Calu3 (cell line): Measurements from ENCODE around the gene SSBP2. TPM values are rescaled to one million over a fixed set of nuclear protein-coding genes. Genes with fewer than 3 reads are reported as not detected.

Source experiments
- BruUV-seq: library from RNA; stranded (reverse); fragments of 400-500 nt; replicated peaks from 2 replicates; lab custom pipeline; 2021; lab: Mats Ljungman, UMichigan
- CTCF ChIA-PET: fragments of 300-600 bp; sonication (Branson Sonifier 250); formaldehyde crosslinking; loops from one replicate; lab custom pipeline; 2022; ENCODE audit warnings: antibody characterized with exemption; lab: Charles Lee
- DNase-seq: peaks from one replicate; pipeline ENCODE4 v3.0.0; 2022
- H3K27ac Mint-ChIP-seq: one replicate; pipeline ENCODE4 v1.8.0; 2022; ENCODE audit warnings: mixed read lengths; ENCODE audit not compliant: unreplicated experiment
- H3K27me3 Mint-ChIP-seq: one replicate; pipeline ENCODE4 v1.8.0; 2022; ENCODE audit warnings: mixed read lengths; ENCODE audit not compliant: unreplicated experiment
- H3K36me3 Mint-ChIP-seq: one replicate; pipeline ENCODE4 v1.8.0; 2022; ENCODE audit warnings: mild to moderate bottlenecking, moderate library complexity, mixed read lengths; ENCODE audit not compliant: insufficient read depth, unreplicated experiment
- H3K4me1 Mint-ChIP-seq: one replicate; pipeline ENCODE4 v1.8.0; 2022; ENCODE audit warnings: mild to moderate bottlenecking, low read depth, mixed read lengths; ENCODE audit not compliant: unreplicated experiment
- H3K4me3 Mint-ChIP-seq: one replicate; pipeline ENCODE4 v1.8.0; 2022; ENCODE audit warnings: mild to moderate bottlenecking, low read depth, moderate library complexity, mixed read lengths; ENCODE audit not compliant: unreplicated experiment
- H3K9me3 Mint-ChIP-seq: one replicate; pipeline ENCODE4 v1.8.0; 2022; ENCODE audit warnings: low read depth, mixed read lengths; ENCODE audit not compliant: unreplicated experiment
- intact Hi-C: fragments of 100-400 bp; cut with micrococcal nuclease; formaldehyde crosslinking; loops from one replicate; pipeline ENCODE4 v1.10.0; 2022; ENCODE audit not compliant: unreplicated experiment
- total RNA-seq: library from RNA; stranded (reverse); gene quantifications from 2 replicates; pipeline ENCODE4 v1.2.3, GENCODE V29; 2022
- TF ChIP-seq, protein P1 (sequence below): fragments of 200-600 bp; IDR thresholded peaks from one replicate; pipeline ENCODE4 v1.8.0; 2022; ENCODE audit warnings: antibody characterized with exemption; ENCODE audit not compliant: unreplicated experiment

SSBP2 gene
- total RNA-seq, 1 experiment from 2014 or later: 18.9 TPM

DNA sequence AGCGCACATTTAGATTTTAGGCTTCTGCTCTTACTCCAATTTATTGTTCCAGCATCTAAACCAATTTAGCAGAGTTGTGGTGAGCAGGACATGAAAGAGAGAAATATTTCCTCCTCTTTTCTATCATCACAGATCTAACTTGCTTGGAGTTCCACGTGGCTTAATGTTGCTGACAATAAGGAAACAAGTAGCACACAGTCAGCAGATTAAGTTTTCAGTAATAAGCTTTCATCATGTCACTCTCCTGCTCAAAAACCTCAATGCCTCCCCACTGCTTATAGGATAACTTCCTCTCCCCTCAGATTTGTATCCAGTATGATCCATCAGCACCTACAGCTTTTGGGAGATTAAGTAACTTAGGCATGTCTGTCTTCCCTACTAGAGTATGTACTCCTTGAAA lies 10.4 kb upstream of the SSBP2 start:
- Mint-ChIP-seq H3K27ac (no peak overlapping the region), H3K4me3 (no peak overlapping the region), H3K9me3 (peaks cover 2% of the 10 kb centered on the region), H3K4me1 (peaks cover 11% of the 10 kb centered on the region), H3K36me3 (no peaks in the 10 kb centered on the region), H3K27me3 (no peaks in the 10 kb centered on the region)
- no peak for DNase-seq
- intact Hi-C loops: no loop called here
- TF ChIP-seq, protein P1, sequence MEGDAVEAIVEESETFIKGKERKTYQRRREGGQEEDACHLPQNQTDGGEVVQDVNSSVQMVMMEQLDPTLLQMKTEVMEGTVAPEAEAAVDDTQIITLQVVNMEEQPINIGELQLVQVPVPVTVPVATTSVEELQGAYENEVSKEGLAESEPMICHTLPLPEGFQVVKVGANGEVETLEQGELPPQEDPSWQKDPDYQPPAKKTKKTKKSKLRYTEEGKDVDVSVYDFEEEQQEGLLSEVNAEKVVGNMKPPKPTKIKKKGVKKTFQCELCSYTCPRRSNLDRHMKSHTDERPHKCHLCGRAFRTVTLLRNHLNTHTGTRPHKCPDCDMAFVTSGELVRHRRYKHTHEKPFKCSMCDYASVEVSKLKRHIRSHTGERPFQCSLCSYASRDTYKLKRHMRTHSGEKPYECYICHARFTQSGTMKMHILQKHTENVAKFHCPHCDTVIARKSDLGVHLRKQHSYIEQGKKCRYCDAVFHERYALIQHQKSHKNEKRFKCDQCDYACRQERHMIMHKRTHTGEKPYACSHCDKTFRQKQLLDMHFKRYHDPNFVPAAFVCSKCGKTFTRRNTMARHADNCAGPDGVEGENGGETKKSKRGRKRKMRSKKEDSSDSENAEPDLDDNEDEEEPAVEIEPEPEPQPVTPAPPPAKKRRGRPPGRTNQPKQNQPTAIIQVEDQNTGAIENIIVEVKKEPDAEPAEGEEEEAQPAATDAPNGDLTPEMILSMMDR: no peak
- BruUV-seq: no TSS peak
- CTCF ChIA-PET: interaction anchor here (0.5 to 1.6 kb wide), 4 partner anchors 11 to 371 kb away, joined by 3 to 8 read pairs (median 4); no protein-coding TSS in a partner anchor

DNA sequence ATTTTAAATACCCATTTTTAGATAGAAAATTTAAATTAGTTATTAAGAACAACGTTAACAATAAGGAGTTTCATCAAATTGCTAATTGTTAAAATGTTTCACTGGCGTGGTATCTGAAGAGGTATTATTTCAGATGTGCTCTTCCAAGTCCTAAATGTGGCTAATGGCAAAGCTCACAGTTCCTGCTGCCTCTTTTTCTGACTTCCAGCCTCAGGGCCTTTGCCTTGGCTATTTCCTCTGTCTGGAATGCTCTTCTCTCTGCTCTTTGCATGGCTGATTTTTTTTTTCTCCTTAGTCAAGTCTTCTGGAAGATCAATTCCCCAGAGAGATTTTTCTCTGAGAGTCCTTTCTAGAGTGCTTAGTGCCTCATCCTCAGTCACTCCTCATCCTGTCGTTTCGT lies 9.6 kb upstream of the SSBP2 start:
- no peak overlapping the region for H3K27ac Mint-ChIP-seq
- H3K4me3 Mint-ChIP-seq: no peak overlapping the region
- DNase-seq: no peak
- no peaks in the 10 kb centered on the region for H3K27me3 Mint-ChIP-seq
- BruUV-seq: no TSS peak
- H3K36me3 Mint-ChIP-seq: no peaks in the 10 kb centered on the region
- intact Hi-C loops: no loop called here
- peaks cover 2% of the 10 kb centered on the region for H3K9me3 Mint-ChIP-seq
- TF ChIP-seq, protein P1: no peak
- H3K4me1 Mint-ChIP-seq: peaks cover 19% of the 10 kb centered on the region
- CTCF ChIA-PET: no interaction called here

DNA sequence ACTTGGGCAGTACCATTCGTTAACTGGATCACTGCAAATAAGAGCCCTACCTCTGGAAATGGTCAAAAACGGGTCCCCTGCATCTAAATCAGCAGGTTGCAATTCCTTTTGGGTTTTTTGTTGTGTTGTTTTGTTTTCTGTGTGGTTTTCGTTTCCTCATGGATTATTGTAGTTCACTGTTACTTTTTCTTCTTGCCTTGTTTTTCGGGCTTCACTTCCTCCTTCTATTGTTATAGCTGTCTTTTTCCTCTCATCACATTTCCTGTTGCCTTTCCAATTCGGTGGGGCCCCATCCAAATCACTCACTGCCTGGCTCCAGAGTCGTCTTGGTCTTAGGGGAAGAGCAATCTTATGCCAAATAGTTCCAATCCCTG lies 8.7 kb upstream of the SSBP2 start:
- no peaks in the 10 kb centered on the region for H3K36me3 Mint-ChIP-seq
- no TSS peak for BruUV-seq
- no peak for DNase-seq
- H3K4me1 Mint-ChIP-seq: peaks cover 28% of the 10 kb centered on the region
- H3K27me3 Mint-ChIP-seq: no peaks in the 10 kb centered on the region
- CTCF ChIA-PET: no interaction called here
- TF ChIP-seq, protein P1: no peak
- H3K27ac Mint-ChIP-seq: no peak overlapping the region
- H3K4me3 Mint-ChIP-seq: no peak overlapping the region
- H3K9me3 Mint-ChIP-seq: peaks cover 2% of the 10 kb centered on the region
- intact Hi-C loops: loop anchor here (10.0 kb wide), 3 partner anchors 215 to 465 kb away; partner anchors contain the start of gene ATG10

DNA sequence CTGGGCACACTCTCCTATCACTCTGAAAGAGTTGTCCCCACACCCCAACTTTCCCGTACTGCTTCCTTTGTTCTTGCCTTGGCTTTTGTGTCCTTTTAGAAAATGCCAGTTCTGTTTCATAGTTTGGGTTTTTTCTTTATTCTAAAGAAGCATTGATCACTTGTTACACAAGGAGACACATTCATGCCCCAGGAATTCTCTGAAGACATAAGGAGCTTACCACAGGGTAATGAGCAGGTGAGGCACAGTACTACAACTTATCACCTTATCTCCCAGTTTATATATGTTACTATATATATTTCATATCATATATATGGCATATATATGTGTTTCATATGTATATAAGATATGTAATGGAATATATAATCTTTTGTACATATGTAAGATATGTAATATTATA lies 6.5 kb upstream of the SSBP2 start:
- CTCF ChIA-PET: interaction anchor here (1.0 kb wide), 1 partner anchor 408 kb away, joined by 5 read pairs; no protein-coding TSS in a partner anchor
- TF ChIP-seq, protein P1: no peak
- no peak overlapping the region for H3K27ac Mint-ChIP-seq
- intact Hi-C loops: loop anchor here (10.0 kb wide), 3 partner anchors 217 to 467 kb away; partner anchors contain the start of gene ATG10
- peaks cover 34% of the 10 kb centered on the region for H3K4me1 Mint-ChIP-seq
- H3K4me3 Mint-ChIP-seq: no peak overlapping the region
- DNase-seq: no peak
- H3K36me3 Mint-ChIP-seq: no peaks in the 10 kb centered on the region
- no peaks in the 10 kb centered on the region for H3K27me3 Mint-ChIP-seq
- peaks cover 2% of the 10 kb centered on the region for H3K9me3 Mint-ChIP-seq
- no TSS peak for BruUV-seq
